Calu3 (cell line): ENCODE measurements around the gene WNT2. TPM values are rescaled to one million over a fixed set of nuclear protein-coding genes. Genes with fewer than 3 reads are reported as not detected.

Experiments
- BruUV-seq: library from RNA; stranded (reverse); fragments of 400-500 nt; replicated peaks from 2 replicates; lab custom pipeline; 2021; lab: Mats Ljungman, UMichigan
- CTCF ChIA-PET: fragments of 300-600 bp; sonication (Branson Sonifier 250); formaldehyde crosslinking; loops from one replicate; lab custom pipeline; 2022; ENCODE audit warnings: antibody characterized with exemption; lab: Charles Lee
- DNase-seq: peaks from one replicate; pipeline ENCODE4 v3.0.0; 2022
- H3K27ac Mint-ChIP-seq: one replicate; pipeline ENCODE4 v1.8.0; 2022; ENCODE audit warnings: mixed read lengths; ENCODE audit not compliant: unreplicated experiment
- H3K27me3 Mint-ChIP-seq: one replicate; pipeline ENCODE4 v1.8.0; 2022; ENCODE audit warnings: mixed read lengths; ENCODE audit not compliant: unreplicated experiment
- H3K36me3 Mint-ChIP-seq: one replicate; pipeline ENCODE4 v1.8.0; 2022; ENCODE audit warnings: mild to moderate bottlenecking, moderate library complexity, mixed read lengths; ENCODE audit not compliant: insufficient read depth, unreplicated experiment
- H3K4me1 Mint-ChIP-seq: one replicate; pipeline ENCODE4 v1.8.0; 2022; ENCODE audit warnings: mild to moderate bottlenecking, low read depth, mixed read lengths; ENCODE audit not compliant: unreplicated experiment
- H3K4me3 Mint-ChIP-seq: one replicate; pipeline ENCODE4 v1.8.0; 2022; ENCODE audit warnings: mild to moderate bottlenecking, low read depth, moderate library complexity, mixed read lengths; ENCODE audit not compliant: unreplicated experiment
- H3K9me3 Mint-ChIP-seq: one replicate; pipeline ENCODE4 v1.8.0; 2022; ENCODE audit warnings: low read depth, mixed read lengths; ENCODE audit not compliant: unreplicated experiment
- intact Hi-C: fragments of 100-400 bp; cut with micrococcal nuclease; formaldehyde crosslinking; loops from one replicate; pipeline ENCODE4 v1.10.0; 2022; ENCODE audit not compliant: unreplicated experiment
- total RNA-seq: library from RNA; stranded (reverse); gene quantifications from 2 replicates; pipeline ENCODE4 v1.2.3, GENCODE V29; 2022
- TF ChIP-seq, protein P1 (sequence below): fragments of 200-600 bp; IDR thresholded peaks from one replicate; pipeline ENCODE4 v1.8.0; 2022; ENCODE audit warnings: antibody characterized with exemption; ENCODE audit not compliant: unreplicated experiment

Gene WNT2
- total RNA-seq, 1 experiment from 2014 or later, result not detected

DNA sequence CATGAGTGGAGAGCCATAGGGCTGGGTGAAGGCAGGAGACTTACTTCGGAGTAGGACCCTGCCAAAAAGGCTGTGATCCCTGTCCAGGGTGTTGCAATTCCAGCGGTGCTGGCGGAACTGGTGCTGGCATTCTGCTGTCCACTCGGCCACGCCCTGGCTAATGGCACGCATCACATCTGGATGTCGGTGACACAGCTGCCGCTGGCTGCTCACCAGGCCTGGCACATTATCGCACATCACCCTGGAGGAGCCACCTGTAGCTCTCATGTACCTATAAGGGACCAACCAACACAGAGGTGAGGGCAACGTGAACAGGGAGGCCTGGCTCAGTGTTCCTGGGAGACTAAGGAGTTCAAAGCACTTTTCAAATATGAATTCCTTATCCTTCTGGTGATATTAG lies 2.3 kb downstream of the WNT2 start:
- H3K27ac Mint-ChIP-seq, result no peak overlapping the region
- H3K4me3 Mint-ChIP-seq, result no peak overlapping the region
- CTCF ChIA-PET, result no interaction called here
- peaks cover 10% of the 10 kb centered on the region for H3K4me1 Mint-ChIP-seq
- intact Hi-C loops, result no loop called here
- H3K9me3 Mint-ChIP-seq, result no peaks in the 10 kb centered on the region
- H3K36me3 Mint-ChIP-seq, result peaks cover 12% of the 10 kb centered on the region
- no peak for DNase-seq
- TF ChIP-seq, protein P1, sequence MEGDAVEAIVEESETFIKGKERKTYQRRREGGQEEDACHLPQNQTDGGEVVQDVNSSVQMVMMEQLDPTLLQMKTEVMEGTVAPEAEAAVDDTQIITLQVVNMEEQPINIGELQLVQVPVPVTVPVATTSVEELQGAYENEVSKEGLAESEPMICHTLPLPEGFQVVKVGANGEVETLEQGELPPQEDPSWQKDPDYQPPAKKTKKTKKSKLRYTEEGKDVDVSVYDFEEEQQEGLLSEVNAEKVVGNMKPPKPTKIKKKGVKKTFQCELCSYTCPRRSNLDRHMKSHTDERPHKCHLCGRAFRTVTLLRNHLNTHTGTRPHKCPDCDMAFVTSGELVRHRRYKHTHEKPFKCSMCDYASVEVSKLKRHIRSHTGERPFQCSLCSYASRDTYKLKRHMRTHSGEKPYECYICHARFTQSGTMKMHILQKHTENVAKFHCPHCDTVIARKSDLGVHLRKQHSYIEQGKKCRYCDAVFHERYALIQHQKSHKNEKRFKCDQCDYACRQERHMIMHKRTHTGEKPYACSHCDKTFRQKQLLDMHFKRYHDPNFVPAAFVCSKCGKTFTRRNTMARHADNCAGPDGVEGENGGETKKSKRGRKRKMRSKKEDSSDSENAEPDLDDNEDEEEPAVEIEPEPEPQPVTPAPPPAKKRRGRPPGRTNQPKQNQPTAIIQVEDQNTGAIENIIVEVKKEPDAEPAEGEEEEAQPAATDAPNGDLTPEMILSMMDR, result no peak
- H3K27me3 Mint-ChIP-seq, result peaks cover 61% of the 10 kb centered on the region
- BruUV-seq, result no TSS peak

DNA sequence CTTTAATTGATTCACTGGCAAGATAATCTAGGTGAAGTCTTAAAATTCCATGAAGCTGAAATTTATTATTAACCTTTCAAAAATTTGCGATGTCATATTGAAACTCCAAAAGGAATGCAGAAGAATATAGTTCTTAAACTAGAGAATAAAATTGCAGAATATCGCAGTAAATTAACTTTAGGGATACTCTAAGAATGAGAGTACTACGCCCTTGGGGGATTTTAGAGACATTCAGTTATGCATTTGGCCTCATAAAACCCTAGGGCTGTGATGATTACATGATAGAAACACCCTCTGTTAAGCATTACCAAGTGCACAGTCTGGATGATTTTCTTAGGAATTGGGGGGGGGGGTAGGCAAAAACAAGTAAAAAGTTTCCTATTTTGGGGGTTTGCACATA lies 3.7 kb downstream of the WNT2 start:
- no peak overlapping the region for H3K27ac Mint-ChIP-seq
- H3K27me3 Mint-ChIP-seq, result peaks cover 48% of the 10 kb centered on the region

DNA sequence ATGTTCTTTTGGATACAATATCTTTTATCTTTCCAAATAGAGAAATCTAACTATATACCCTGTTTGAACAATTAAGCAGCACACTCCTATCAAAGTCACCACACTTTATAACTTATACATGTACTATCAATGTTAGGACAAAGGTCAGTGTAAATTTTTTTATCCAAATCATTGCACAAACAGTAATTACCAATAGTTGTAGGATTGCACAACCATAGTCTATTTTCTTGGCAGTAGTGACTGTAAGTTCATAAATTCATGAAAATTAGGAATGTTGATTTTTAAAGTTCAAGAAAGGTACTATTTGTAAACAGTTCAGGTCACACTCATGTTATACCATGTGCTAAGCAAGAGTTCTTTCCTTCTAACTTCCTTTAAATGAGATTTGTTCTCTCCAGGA lies 9.3 kb downstream of the WNT2 start:
- intact Hi-C loops, result loop anchor here (10.0 kb wide), 1 partner anchor 401 kb away; no protein-coding TSS in a partner anchor
- CTCF ChIA-PET, result interaction anchor here (1.4 kb wide), 1 partner anchor 62 kb away, joined by 4 read pairs; no protein-coding TSS in a partner anchor
- no peaks in the 10 kb centered on the region for H3K36me3 Mint-ChIP-seq

More for the DNA sequence above, 3.7 kb downstream of the WNT2 start:
- Mint-ChIP-seq H3K4me3 (no peak overlapping the region), H3K9me3 (no peaks in the 10 kb centered on the region), H3K4me1 (peaks cover 9% of the 10 kb centered on the region), H3K36me3 (peaks cover 8% of the 10 kb centered on the region)
- BruUV-seq, result no TSS peak
- CTCF ChIA-PET, result interaction anchor here (0.5 kb wide), 1 partner anchor 75 kb away, joined by 3 read pairs; no protein-coding TSS in a partner anchor
- intact Hi-C loops, result loop anchor here (10.0 kb wide), 1 partner anchor 396 kb away; no protein-coding TSS in a partner anchor
- TF ChIP-seq, protein P1, result no peak
- no peak for DNase-seq

DNA sequence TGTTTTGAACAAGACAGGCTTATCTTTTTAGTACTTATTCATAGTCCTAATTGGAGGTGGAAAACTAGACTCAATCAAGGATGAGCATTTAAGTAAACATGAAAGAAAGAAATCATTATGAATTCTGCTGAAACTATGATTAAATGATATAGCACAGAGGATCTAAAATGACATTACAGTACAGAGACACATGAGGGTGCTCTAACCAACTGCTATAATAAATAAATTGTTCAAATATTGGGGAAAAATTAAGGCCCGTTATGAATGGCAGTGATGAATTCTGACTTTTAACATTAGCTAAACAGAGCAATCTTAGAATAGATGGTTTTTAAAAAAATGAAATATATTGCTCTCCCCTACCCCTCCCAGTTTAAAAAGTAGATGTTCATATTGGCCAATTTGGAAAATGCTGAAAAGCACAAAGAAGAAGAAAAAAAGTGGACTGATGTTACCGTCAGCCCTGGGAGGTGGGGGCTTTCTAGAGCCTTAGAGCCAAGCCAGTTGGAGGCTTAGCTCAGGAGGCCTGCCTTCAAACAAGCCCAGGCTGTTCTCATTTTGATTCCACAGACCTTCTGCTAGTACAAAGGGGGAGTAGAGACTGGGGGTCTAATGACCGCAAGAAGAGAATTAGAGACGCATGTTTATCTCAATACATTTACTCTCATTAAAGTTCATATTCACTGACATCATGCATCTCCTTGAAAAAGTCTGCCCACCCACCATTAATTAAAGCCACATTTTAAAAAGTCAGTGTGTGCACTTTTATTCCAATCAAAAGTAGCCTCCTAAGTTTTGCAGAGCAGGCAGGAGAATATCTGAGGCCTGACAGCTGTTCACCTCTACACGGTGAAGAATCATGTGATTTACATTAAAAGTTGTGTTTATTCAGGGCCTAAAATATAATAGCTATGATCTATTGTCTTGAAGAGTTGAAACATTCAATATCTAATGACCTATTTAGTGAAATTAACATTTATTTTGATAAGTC lies 10.0 kb downstream of the WNT2 start:
- no peak for DNase-seq
- intact Hi-C loops, result loop anchor here (1.0 to 10.0 kb wide), 2 partner anchors 72 to 402 kb away; no protein-coding TSS in a partner anchor
- Mint-ChIP-seq H3K36me3 (no peaks in the 10 kb centered on the region), H3K9me3 (no peaks in the 10 kb centered on the region), H3K27ac (no peak overlapping the region), H3K4me3 (no peak overlapping the region), H3K4me1 (no peaks in the 10 kb centered on the region), H3K27me3 (no peaks in the 10 kb centered on the region)
- BruUV-seq, result no TSS peak
- CTCF ChIA-PET, result interaction anchor here (1.4 kb wide), 1 partner anchor 62 kb away, joined by 4 read pairs; no protein-coding TSS in a partner anchor
- TF ChIP-seq, protein P1, result peak; percentile 27

More for the DNA sequence above, 9.3 kb downstream of the WNT2 start:
- no peak overlapping the region for H3K4me3 Mint-ChIP-seq
- no peaks in the 10 kb centered on the region for H3K4me1 Mint-ChIP-seq
- no peaks in the 10 kb centered on the region for H3K9me3 Mint-ChIP-seq
- H3K27me3 Mint-ChIP-seq, result no peaks in the 10 kb centered on the region
- no TSS peak for BruUV-seq
- no peak overlapping the region for H3K27ac Mint-ChIP-seq
- no peak for DNase-seq
- TF ChIP-seq, protein P1, result no peak
